DND-41 (cell line): ENCODE measurements around the gene HPCAL1.

Experiments used
- EZH2 ChIP-seq: IDR thresholded peaks from 3 replicates; pipeline ENCODE4 v1.6.1; 2012; ENCODE audit warnings: borderline replicate concordance, low read depth, mild to moderate bottlenecking, moderate library complexity, low read length, inconsistent platforms; ENCODE audit not compliant: severe bottlenecking
- TF ChIP-seq, protein P1 (sequence below): IDR thresholded peaks from 2 replicates; pipeline ENCODE4 v1.5.1; 2012; ENCODE audit warnings: borderline replicate concordance, low read length, moderate library complexity, mild to moderate bottlenecking; ENCODE audit not compliant: poor library complexity, severe bottlenecking; ENCODE audit errors: extremely low read depth

DNA sequence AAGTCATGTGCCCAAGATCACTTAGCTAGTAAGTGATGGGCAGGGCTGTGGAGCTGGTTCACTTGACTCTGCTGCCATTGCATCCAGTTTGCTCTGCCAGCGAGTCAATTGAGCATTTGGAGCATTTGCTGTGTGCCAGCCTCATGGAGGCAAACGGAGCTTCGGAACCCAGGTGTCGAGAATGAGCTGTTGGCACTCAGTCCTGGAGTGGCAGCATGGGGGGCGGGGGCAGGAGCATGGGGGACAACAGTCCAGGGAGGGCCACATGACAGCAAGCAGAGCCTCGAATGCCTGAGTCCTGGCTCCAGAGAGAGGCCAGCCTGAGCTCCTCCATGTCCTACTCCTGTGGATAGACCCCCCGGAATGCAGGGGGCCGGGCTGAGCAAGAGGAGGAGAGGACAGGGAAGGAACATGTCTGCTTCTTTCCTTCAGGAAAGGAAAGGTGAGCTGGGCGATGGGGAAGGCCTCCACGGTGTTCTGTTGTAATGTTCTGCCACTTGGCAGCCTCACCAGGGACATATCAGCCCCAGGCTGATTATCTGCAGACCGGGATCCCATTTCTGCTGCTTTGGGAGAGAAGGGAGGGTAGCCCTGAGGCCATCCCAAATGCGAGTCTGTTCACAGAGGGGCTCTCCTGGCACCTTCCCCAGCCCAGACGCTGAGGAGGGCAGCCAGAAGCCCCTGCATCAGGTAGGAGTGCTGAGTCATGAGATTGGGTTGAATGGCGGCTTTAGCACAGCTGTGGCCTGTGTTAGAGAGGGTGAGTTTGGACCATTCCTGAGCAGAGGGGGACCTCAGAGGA is 59.6 kb downstream of the HPCAL1 start:
- TF ChIP-seq, protein P1, sequence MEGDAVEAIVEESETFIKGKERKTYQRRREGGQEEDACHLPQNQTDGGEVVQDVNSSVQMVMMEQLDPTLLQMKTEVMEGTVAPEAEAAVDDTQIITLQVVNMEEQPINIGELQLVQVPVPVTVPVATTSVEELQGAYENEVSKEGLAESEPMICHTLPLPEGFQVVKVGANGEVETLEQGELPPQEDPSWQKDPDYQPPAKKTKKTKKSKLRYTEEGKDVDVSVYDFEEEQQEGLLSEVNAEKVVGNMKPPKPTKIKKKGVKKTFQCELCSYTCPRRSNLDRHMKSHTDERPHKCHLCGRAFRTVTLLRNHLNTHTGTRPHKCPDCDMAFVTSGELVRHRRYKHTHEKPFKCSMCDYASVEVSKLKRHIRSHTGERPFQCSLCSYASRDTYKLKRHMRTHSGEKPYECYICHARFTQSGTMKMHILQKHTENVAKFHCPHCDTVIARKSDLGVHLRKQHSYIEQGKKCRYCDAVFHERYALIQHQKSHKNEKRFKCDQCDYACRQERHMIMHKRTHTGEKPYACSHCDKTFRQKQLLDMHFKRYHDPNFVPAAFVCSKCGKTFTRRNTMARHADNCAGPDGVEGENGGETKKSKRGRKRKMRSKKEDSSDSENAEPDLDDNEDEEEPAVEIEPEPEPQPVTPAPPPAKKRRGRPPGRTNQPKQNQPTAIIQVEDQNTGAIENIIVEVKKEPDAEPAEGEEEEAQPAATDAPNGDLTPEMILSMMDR = no peak
- TF ChIP-seq EZH2 = no peak
